SU-DHL-6 (cell line): ENCODE measurements around the gene SCYL2.
"Not testable (repeated sequence)": the region's sequence is repeated elsewhere in the genome, so short reads cannot be mapped to it uniquely, and the experiment has no call there.

Source experiments
- H2AFZ ChIP-seq: fragments of 200-600 bp; sonication (generic); 2 replicates; pipeline ENCODE4 v1.6.1; 2014; ENCODE audit warnings: low read depth, mild to moderate bottlenecking, moderate library complexity, mixed read lengths, antibody characterized with exemption, low read length; ENCODE audit not compliant: severe bottlenecking
- H3F3A ChIP-seq: fragments of 200-600 bp; shearing (Covaris generic); 2 replicates; pipeline ENCODE4 v1.6.0; 2016; ENCODE audit warnings: antibody characterized with exemption, mild to moderate bottlenecking; ENCODE audit not compliant: insufficient read depth
- H3K27ac ChIP-seq: fragments of 200-600 bp; sonication (generic); 2 replicates; pipeline ENCODE4 v1.5.1; 2016; ENCODE audit warnings: low read depth, mild to moderate bottlenecking, low read length, moderate library complexity, mixed read lengths
- H3K27me3 ChIP-seq: fragments of 200-600 bp; sonication (generic), shearing (Covaris generic); 2 replicates; pipeline ENCODE4 v1.6.0; 2014; ENCODE audit warnings: mild to moderate bottlenecking, low read length
- H3K36me3 ChIP-seq: fragments of 200-600 bp; sonication (generic); 2 replicates; pipeline ENCODE4 v1.6.1; 2014; ENCODE audit warnings: mild to moderate bottlenecking, low read length, mixed read lengths
- H3K4me2 ChIP-seq: fragments of 300-600, 200-600 bp; shearing (Covaris generic), sonication (generic); 2 replicates; pipeline ENCODE4 v1.6.0; 2014; ENCODE audit warnings: low read length, low read depth, mild to moderate bottlenecking; ENCODE audit not compliant: poor library complexity, severe bottlenecking
- H3K4me3 ChIP-seq: fragments of 200-600 bp; sonication (generic); 2 replicates; pipeline ENCODE4 v1.5.1; 2014; ENCODE audit warnings: antibody characterized with exemption, low read length, mild to moderate bottlenecking, mixed read lengths; ENCODE audit not compliant: insufficient read depth, poor library complexity, severe bottlenecking
- H3K79me2 ChIP-seq: fragments of 200-600 bp; sonication (generic); 2 replicates; pipeline ENCODE4 v1.6.1; 2014; ENCODE audit warnings: mild to moderate bottlenecking, low read length, moderate library complexity; ENCODE audit not compliant: insufficient read depth
- H3K9ac ChIP-seq: fragments of 200-600 bp; sonication (generic); 2 replicates; pipeline ENCODE4 v1.7.0; 2014; ENCODE audit warnings: mild to moderate bottlenecking, low read length
- H3K9me2 ChIP-seq: fragments of 200-600 bp; sonication (generic); replicated peaks from 2 replicates; pipeline ENCODE4 v1.6.1; 2014; ENCODE audit warnings: low read length; ENCODE audit not compliant: insufficient read depth
- H3K9me3 ChIP-seq: fragments of 200-600 bp; sonication (generic); 2 replicates; pipeline ENCODE4 v1.6.1; 2014; ENCODE audit warnings: low read length, mixed read lengths; ENCODE audit not compliant: insufficient read depth
- H4K20me1 ChIP-seq: fragments of 200-600 bp; sonication (generic); 2 replicates; pipeline ENCODE4 v1.6.1; 2014; ENCODE audit warnings: low read depth, mild to moderate bottlenecking, antibody characterized with exemption, low read length, moderate library complexity, mixed read lengths
- EZH2phosphoT487 ChIP-seq: fragments of 200-600 bp; sonication (generic), shearing (Covaris generic); conservative IDR thresholded peaks from 2 replicates; pipeline ENCODE4 v1.6.1; 2018; ENCODE audit warnings: mild to moderate bottlenecking, antibody characterized with exemption, low read length, moderate library complexity, mixed read lengths
- TF ChIP-seq, protein P1 (sequence below): fragments of 200-600 bp; sonication (generic); IDR thresholded peaks from one replicate; pipeline ENCODE4 v1.5.1; 2017; ENCODE audit warnings: antibody characterized with exemption, mild to moderate bottlenecking, low read length, moderate library complexity; ENCODE audit not compliant: insufficient read depth, poor library complexity, severe bottlenecking

SCYL2 gene

DNA sequence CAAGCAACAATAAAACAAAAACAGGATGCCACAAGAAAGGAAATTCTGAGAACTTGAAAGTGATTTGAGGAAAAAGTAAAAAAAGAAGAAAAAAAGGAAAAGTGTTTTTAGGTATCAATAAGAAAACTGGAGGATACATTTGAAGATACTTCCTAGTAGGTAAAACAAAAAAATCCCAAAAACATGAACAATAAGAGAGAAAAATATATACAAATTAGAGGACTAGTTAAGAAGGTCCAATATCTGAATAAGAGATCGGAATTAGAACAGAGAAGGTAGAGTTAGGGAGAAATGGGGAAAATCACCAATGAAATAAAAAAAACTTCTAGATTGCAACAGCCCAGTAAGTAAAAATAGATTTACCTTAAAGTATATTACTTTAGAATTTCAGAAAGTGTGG, 8.8 kb upstream of the SCYL2 start:
- Histone ChIP-seq H3F3A (no peaks in the 10 kb centered on the region), H3K9me3 (no peaks in the 10 kb centered on the region), H3K9me2 (no peaks in the 10 kb centered on the region), H3K27me3 (no peaks in the 10 kb centered on the region), H3K4me2 (no peak overlapping the region), H3K79me2 (no peaks in the 10 kb centered on the region), H3K4me3 (no peak overlapping the region), H3K9ac (no peak overlapping the region), H2AFZ (no peak overlapping the region), H3K27ac (no peak overlapping the region), H3K36me3 (no peaks in the 10 kb centered on the region), H4K20me1 (no peaks in the 10 kb centered on the region)
- TF ChIP-seq EZH2phosphoT487 = no peak
- TF ChIP-seq, protein P1, sequence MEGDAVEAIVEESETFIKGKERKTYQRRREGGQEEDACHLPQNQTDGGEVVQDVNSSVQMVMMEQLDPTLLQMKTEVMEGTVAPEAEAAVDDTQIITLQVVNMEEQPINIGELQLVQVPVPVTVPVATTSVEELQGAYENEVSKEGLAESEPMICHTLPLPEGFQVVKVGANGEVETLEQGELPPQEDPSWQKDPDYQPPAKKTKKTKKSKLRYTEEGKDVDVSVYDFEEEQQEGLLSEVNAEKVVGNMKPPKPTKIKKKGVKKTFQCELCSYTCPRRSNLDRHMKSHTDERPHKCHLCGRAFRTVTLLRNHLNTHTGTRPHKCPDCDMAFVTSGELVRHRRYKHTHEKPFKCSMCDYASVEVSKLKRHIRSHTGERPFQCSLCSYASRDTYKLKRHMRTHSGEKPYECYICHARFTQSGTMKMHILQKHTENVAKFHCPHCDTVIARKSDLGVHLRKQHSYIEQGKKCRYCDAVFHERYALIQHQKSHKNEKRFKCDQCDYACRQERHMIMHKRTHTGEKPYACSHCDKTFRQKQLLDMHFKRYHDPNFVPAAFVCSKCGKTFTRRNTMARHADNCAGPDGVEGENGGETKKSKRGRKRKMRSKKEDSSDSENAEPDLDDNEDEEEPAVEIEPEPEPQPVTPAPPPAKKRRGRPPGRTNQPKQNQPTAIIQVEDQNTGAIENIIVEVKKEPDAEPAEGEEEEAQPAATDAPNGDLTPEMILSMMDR = no peak

DNA sequence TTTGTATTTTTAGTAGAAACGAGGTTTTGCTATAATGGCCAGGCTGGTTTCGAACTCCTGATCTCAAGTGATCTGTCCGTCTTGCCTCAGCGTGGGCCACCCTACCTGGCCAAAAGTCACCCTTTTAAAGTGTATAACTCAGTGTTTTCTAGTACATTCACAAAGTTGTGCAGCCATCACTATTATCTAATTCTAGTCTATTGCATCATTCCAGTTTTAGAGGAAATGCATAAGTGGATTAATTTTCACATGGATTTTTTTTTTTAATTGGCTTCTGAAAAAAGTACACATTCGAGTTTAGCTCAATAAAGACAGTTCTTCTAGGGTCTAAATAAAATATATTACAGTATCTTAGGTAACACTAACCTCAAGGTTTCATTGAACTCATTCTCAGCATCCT, 3.8 kb upstream of the SCYL2 start:
- peaks cover 3% of the 10 kb centered on the region; the same call in 1 of the 2 replicates for H4K20me1 ChIP-seq
- H3K4me3 ChIP-seq = no peak overlapping the region
- H3K9me2 ChIP-seq = no peaks in the 10 kb centered on the region
- H2AFZ ChIP-seq = no peak overlapping the region
- H3K9ac ChIP-seq = no peak overlapping the region
- TF ChIP-seq, protein P1 = no peak
- no peak for TF ChIP-seq EZH2phosphoT487
- H3K36me3 ChIP-seq = no peaks in the 10 kb centered on the region
- no peaks in the 10 kb centered on the region for H3K27me3 ChIP-seq
- no peaks in the 10 kb centered on the region for H3F3A ChIP-seq
- no peaks in the 10 kb centered on the region for H3K9me3 ChIP-seq
- H3K79me2 ChIP-seq = peaks cover 8% of the 10 kb centered on the region
- no peak overlapping the region for H3K27ac ChIP-seq
- no peak overlapping the region for H3K4me2 ChIP-seq

DNA sequence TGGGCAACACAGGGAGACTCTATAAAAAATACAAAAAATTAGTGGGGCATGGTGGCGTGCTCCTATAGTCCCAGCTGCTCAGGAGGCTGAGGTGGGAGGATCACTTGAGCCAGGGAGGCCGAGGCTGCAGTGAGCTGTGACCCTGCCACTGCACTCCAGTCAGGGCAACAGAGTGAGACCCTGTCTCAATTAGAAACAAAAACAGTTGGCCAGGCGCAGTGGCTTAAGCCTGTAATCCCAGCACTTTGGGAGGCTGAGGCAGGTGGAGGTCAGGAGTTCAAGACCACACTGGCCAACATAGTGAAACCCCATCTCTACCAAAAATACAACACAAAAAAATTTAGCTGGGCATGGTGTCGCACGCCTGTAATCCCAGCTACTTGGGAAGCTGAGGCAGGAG, 1.9 kb upstream of the SCYL2 start:
- H2AFZ ChIP-seq, H3K9me3 ChIP-seq, H3K27me3 ChIP-seq, H3K4me3 ChIP-seq, H3K9me2 ChIP-seq, H3K9ac ChIP-seq, H3K4me2 ChIP-seq, H3F3A ChIP-seq, H3K36me3 ChIP-seq, H3K27ac ChIP-seq: not testable (repeated sequence)
- peaks cover 14% of the 10 kb centered on the region for H4K20me1 ChIP-seq
- H3K79me2 ChIP-seq = peaks cover 28% of the 10 kb centered on the region

DNA sequence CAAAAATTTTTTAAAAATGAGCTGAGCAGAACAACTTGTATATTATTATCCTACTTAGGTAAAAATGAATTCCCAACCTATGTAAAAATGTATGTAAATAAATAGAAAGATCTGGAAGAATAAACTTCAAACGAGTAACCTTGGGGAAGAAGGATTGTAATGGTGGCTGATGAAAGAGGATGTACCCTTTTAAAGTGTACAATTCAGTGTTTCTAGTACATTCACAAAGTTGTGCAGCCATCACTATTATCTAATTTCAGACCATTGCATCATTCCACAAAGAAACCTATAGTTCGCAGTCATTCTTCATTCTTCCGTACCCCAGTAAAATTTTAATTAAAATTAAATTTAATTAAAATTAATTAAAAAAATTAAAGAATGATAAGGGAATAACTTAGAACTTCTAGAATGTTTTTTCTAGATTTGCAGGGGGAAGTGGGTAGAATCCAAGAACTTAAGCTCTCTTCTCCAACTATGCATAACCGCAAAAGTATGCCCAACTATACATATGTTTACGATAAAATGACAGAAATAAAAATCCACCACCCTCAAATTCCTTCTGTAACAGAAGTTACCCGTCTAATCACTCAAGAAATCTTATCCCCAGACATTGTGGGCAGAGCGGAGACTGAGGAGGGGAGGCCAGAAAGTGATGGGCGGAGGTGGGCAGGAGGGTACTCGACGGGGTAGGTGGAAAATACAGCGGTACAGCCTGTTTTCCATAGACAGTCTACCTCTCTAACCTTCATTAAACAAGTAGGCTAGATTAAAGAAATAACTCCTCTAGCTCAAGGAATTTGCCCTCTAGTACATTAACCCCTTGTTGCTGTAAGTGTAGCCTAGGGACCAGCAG, 1.0 kb upstream of the SCYL2 start:
- TF ChIP-seq EZH2phosphoT487 = no peak
- H3K4me2 ChIP-seq = peak overlapping the region; percentile 91
- H3K27ac ChIP-seq = no peak overlapping the region
- peak overlapping the region; percentile 87 for H2AFZ ChIP-seq
- H3F3A ChIP-seq = no peaks in the 10 kb centered on the region
- peak overlapping the region; percentile 91 for H3K4me3 ChIP-seq
- no peaks in the 10 kb centered on the region for H3K9me3 ChIP-seq
- no peaks in the 10 kb centered on the region for H3K27me3 ChIP-seq
- peak overlapping the region; percentile 90 for H3K9ac ChIP-seq
- peaks cover 14% of the 10 kb centered on the region for H4K20me1 ChIP-seq
- H3K36me3 ChIP-seq = no peaks in the 10 kb centered on the region
- H3K9me2 ChIP-seq = no peaks in the 10 kb centered on the region
- peaks cover 34% of the 10 kb centered on the region for H3K79me2 ChIP-seq
